ENCODE results near the gene FXYD5. TPM values are rescaled to one million over a fixed set of nuclear protein-coding genes. Genes with fewer than 3 reads are reported as not detected.

The FXYD5 gene
- total RNA-seq, 1 experiment from 2014 or later = 181 TPM

- Histone ChIP-seq H3K4me2 (no peak overlapping the region), H3F3A (ENCODE audit: insufficient read depth, low read depth) (peaks cover under 1% of the 10 kb centered on the region; the same call in 1 of the 2 replicates), H3K27ac (no peak overlapping the region), H4K20me1 (ENCODE audit: insufficient read depth) (no peaks in the 10 kb centered on the region), H3K79me2 (ENCODE audit: low read depth) (no peaks in the 10 kb centered on the region), H3K4me3 (no peak overlapping the region), H2AFZ (no peak overlapping the region), H3K36me3 (ENCODE audit: low read depth) (no peaks in the 10 kb centered on the region), H3K9me3 (ENCODE audit: insufficient read depth, low read depth) (no peaks in the 10 kb centered on the region; the same call in 1 of the 2 replicates), H3K27me3 (ENCODE audit: insufficient read depth, low read depth) (no peaks in the 10 kb centered on the region), H3K4me1 (replicated peaks; ENCODE audit: insufficient read depth) (peaks cover 8% of the 10 kb centered on the region; the same call in 1 of the 2 replicates), H3K9me2 (ENCODE audit: insufficient read depth) (no peaks in the 10 kb centered on the region)
- DNase-seq = peak in 1 of 2 experiments; percentile 71
- intact Hi-C loops (cut with micrococcal nuclease; ENCODE audit: unreplicated experiment) = loop anchor here (1.0 kb wide), 2 partner anchors 21 to 68 kb away; no protein-coding TSS in a partner anchor
- no TSS peak for BruUV-seq (replicated peaks)
- CTCF ChIA-PET = interaction anchor here (0.6 to 1.0 kb wide), 2 partner anchors 18 to 21 kb away, joined by 3 to 4 read pairs; no protein-coding TSS in a partner anchor
- POLR2A ChIA-PET (ENCODE audit: unreplicated experiment) = no interaction called here
- peak; percentile 93 for TF ChIP-seq CTCF (conservative IDR thresholded peaks at IDR 0.05)
- TF ChIP-seq EZH2 (IDR thresholded peaks at IDR 0.05; ENCODE audit: low read depth) = no peak
These were observed 19.1 kb upstream of the FXYD5 start for GRCh38 chr19:35135389-35135909.

- POLR2A ChIA-PET (ENCODE audit: unreplicated experiment) = no interaction called here
- peaks cover 8% of the 10 kb centered on the region; the same call in 1 of the 2 replicates for H3K4me1 ChIP-seq (replicated peaks; ENCODE audit: insufficient read depth)
- BruUV-seq (replicated peaks) = no TSS peak
These were observed 18.3 kb upstream of the FXYD5 start for GRCh38 chr19:35136231-35136630.

GRCh38 chr19:35136977-35137702 is 17.4 kb upstream of the FXYD5 start:
- Histone ChIP-seq H3K27ac (no peak overlapping the region), H3F3A (ENCODE audit: insufficient read depth, low read depth) (peaks cover 12% of the 10 kb centered on the region; the same call in 1 of the 2 replicates), H3K4me2 (no peak overlapping the region), H3K27me3 (ENCODE audit: insufficient read depth, low read depth) (no peaks in the 10 kb centered on the region), H3K36me3 (ENCODE audit: low read depth) (no peaks in the 10 kb centered on the region), H3K79me2 (ENCODE audit: low read depth) (no peaks in the 10 kb centered on the region), H3K4me3 (no peak overlapping the region), H2AFZ (no peak overlapping the region), H3K4me1 (replicated peaks; ENCODE audit: insufficient read depth) (peaks cover 14% of the 10 kb centered on the region), H3K9me2 (ENCODE audit: insufficient read depth) (no peaks in the 10 kb centered on the region), H3K9me3 (ENCODE audit: insufficient read depth, low read depth) (no peaks in the 10 kb centered on the region; the same call in 1 of the 2 replicates), H4K20me1 (ENCODE audit: insufficient read depth) (no peaks in the 10 kb centered on the region)
- ChIA-PET POLR2A (ENCODE audit: unreplicated experiment) (no interaction called here), CTCF (no interaction called here)
- intact Hi-C loops (cut with micrococcal nuclease; ENCODE audit: unreplicated experiment) = no loop called here
- BruUV-seq (replicated peaks) = no TSS peak
- no peak for DNase-seq
- TF ChIP-seq CTCF (conservative IDR thresholded peaks at IDR 0.05) = no peak
- no peak for TF ChIP-seq EZH2 (IDR thresholded peaks at IDR 0.05; ENCODE audit: low read depth)

More at GRCh38 chr19:35136231-35136630, 18.3 kb upstream of the FXYD5 start:
- Histone ChIP-seq H4K20me1 (ENCODE audit: insufficient read depth) (no peaks in the 10 kb centered on the region), H3K9me3 (ENCODE audit: insufficient read depth, low read depth) (no peaks in the 10 kb centered on the region; the same call in 1 of the 2 replicates), H3K4me2 (no peak overlapping the region), H3K79me2 (ENCODE audit: low read depth) (no peaks in the 10 kb centered on the region), H3K4me3 (no peak overlapping the region), H3K27ac (no peak overlapping the region), H3K36me3 (ENCODE audit: low read depth) (no peaks in the 10 kb centered on the region), H3K27me3 (ENCODE audit: insufficient read depth, low read depth) (no peaks in the 10 kb centered on the region), H2AFZ (no peak overlapping the region), H3K9me2 (ENCODE audit: insufficient read depth) (no peaks in the 10 kb centered on the region), H3F3A (ENCODE audit: insufficient read depth, low read depth) (peaks cover 5% of the 10 kb centered on the region; the same call in 1 of the 2 replicates)
- intact Hi-C loops (cut with micrococcal nuclease; ENCODE audit: unreplicated experiment) = no loop called here
- TF ChIP-seq CTCF (conservative IDR thresholded peaks at IDR 0.05) = no peak
- no peak for TF ChIP-seq EZH2 (IDR thresholded peaks at IDR 0.05; ENCODE audit: low read depth)
- DNase-seq = no peak
- CTCF ChIA-PET = interaction anchor here (0.6 to 1.0 kb wide), 2 partner anchors 18 to 22 kb away, joined by 3 to 4 read pairs; no protein-coding TSS in a partner anchor

Data from PC-9 (cell line).